SK-N-SH (cell line): ENCODE measurements around the gene OPTC. TPM values are rescaled to one million over a fixed set of nuclear protein-coding genes. Genes with fewer than 3 reads are reported as not detected.

ENCODE experiments used
- CTCF ChIA-PET: fragments of 300-600, 350-600 bp; formaldehyde crosslinking; extraction: SDS; loops from one replicate; lab custom pipeline; 2021; lab: Yijun Ruan, JAX
- POLR2A ChIA-PET: fragments of 350-600 bp; sonication (Branson Sonifier 250); formaldehyde crosslinking; extraction: SDS; loops from one replicate; lab custom pipeline; 2020; ENCODE audit warnings: antibody characterized with exemption, inconsistent platforms; lab: Yijun Ruan, JAX
- DNase-seq: peaks from one replicate; pipeline ENCODE4 v3.0.0; 2012
- H2AFZ ChIP-seq: fragments of 200-600 bp; sonication (generic); 2 replicates; pipeline ENCODE4 v1.8.1; 2016; ENCODE audit warnings: antibody characterized with exemption, mild to moderate bottlenecking, low read depth
- H3F3A ChIP-seq: fragments of 200-600 bp; sonication (generic); replicated peaks from 2 replicates; pipeline ENCODE3; 2016; ENCODE audit warnings: antibody characterized with exemption, mild to moderate bottlenecking; ENCODE audit not compliant: insufficient read depth
- H3K27ac ChIP-seq, 2 experiments: fragments of 200-500 bp in 1 of 2; fragments of 200-600 bp in 1 of 2; sonication (Bioruptor generic) in 1 of 2; sonication (generic), shearing (Covaris generic) in 1 of 2; 2 replicates each; pipeline versions ENCODE4 v1.5.1 to v1.6.1; 2014 to 2016; ENCODE audit warnings: low read depth in 2 of 2, inconsistent platforms in 1 of 2, low read length in 1 of 2, mild to moderate bottlenecking in 1 of 2, mixed read lengths in 1 of 2
- H3K27me3 ChIP-seq: fragments of 200-600 bp; sonication (generic), shearing (Covaris generic); 2 replicates; pipeline ENCODE4 v1.6.1; 2016; ENCODE audit warnings: mixed run types; ENCODE audit not compliant: insufficient read depth
- H3K36me3 ChIP-seq, 2 experiments: fragments of 200-500 bp in 1 of 2; fragments of 200-600 bp in 1 of 2; sonication (Bioruptor generic) in 1 of 2; sonication (generic) in 1 of 2; replicated peaks in 1 of 2; 2 replicates each; pipeline versions ENCODE3 to v1.5.1; 2014 to 2016; ENCODE audit warnings: low read length in 1 of 2, mild to moderate bottlenecking in 1 of 2; ENCODE audit not compliant: insufficient read depth in 2 of 2, control insufficient read depth in 1 of 2
- H3K4me1 ChIP-seq, 2 experiments: fragments of 200-500 bp in 1 of 2; fragments of 200-600 bp in 1 of 2; sonication (Bioruptor generic) in 1 of 2; sonication (generic), shearing (Covaris generic) in 1 of 2; 2 replicates each; pipeline versions ENCODE4 v1.5.1 to v1.6.1; 2014 to 2016; ENCODE audit warnings: low read depth in 1 of 2, low read length in 1 of 2, mixed run types in 1 of 2; ENCODE audit not compliant: insufficient read depth in 2 of 2, control insufficient read depth in 1 of 2
- H3K4me2 ChIP-seq: fragments of 200-600 bp; sonication (generic), shearing (Covaris generic); 2 replicates; pipeline ENCODE4 v1.6.1; 2017; ENCODE audit warnings: mixed run types
- H3K4me3 ChIP-seq, 2 experiments: fragments of 200-500 bp in 1 of 2; fragments of 200-600 bp in 1 of 2; sonication (Bioruptor generic) in 1 of 2; sonication (generic), shearing (Covaris generic) in 1 of 2; 2 replicates each; pipeline versions ENCODE4 v1.5.1 to v1.8.1; 2014 to 2016; ENCODE audit warnings: low read depth in 2 of 2, inconsistent platforms in 1 of 2, low read length in 1 of 2, mild to moderate bottlenecking in 1 of 2, mixed read lengths in 1 of 2, moderate library complexity in 1 of 2
- H3K79me2 ChIP-seq: fragments of 200-600 bp; sonication (generic); 2 replicates; pipeline ENCODE4 v1.8.1; 2017; ENCODE audit warnings: mild to moderate bottlenecking; ENCODE audit not compliant: insufficient read depth
- H3K9ac ChIP-seq: fragments of 200-600 bp; sonication (generic); 2 replicates; pipeline ENCODE4 v1.6.1; 2017; ENCODE audit warnings: mixed run types
- H3K9me2 ChIP-seq: fragments of 200-600 bp; sonication (generic); 2 replicates; pipeline ENCODE4 v1.6.1; 2017; ENCODE audit warnings: mixed run types
- H3K9me3 ChIP-seq: fragments of 200-600 bp; sonication (generic); 2 replicates; pipeline ENCODE4 v1.6.1; 2017; ENCODE audit warnings: mixed run types, mild to moderate bottlenecking, moderate library complexity
- H4K20me1 ChIP-seq: fragments of 200-600 bp; sonication (generic); 2 replicates; pipeline ENCODE4 v1.6.1; 2017; ENCODE audit warnings: mild to moderate bottlenecking, mixed run types; ENCODE audit not compliant: insufficient read depth
- CTCF ChIP-seq: fragments of 200-600 bp; sonication (generic); IDR thresholded peaks from 2 replicates; pipeline ENCODE4 v1.6.1; 2017; ENCODE audit warnings: antibody characterized with exemption, mild to moderate bottlenecking, moderate library complexity
- EZH2phosphoT487 ChIP-seq: fragments of 200-600 bp; sonication (generic); IDR thresholded peaks from 2 replicates; pipeline ENCODE4 v1.6.1; 2017; ENCODE audit warnings: low read depth, mixed run types, mild to moderate bottlenecking, antibody characterized with exemption, moderate library complexity, borderline replicate concordance
- FOSL2 ChIP-seq: IDR thresholded peaks from 2 replicates; pipeline ENCODE4 v1.4.0; 2012; ENCODE audit warnings: low read depth, mild to moderate bottlenecking, moderate library complexity, borderline replicate concordance
- FOXM1 ChIP-seq: IDR thresholded peaks from 2 replicates; pipeline ENCODE4 v1.4.0; 2012; ENCODE audit warnings: low read depth, mild to moderate bottlenecking
- GATA2 ChIP-seq: sonication (generic); formaldehyde crosslinking; IDR thresholded peaks from 2 replicates; pipeline ENCODE4 v1.5.0; 2020; ENCODE audit warnings: mild to moderate bottlenecking, missing genetic modification reagents
- MEF2A ChIP-seq: IDR thresholded peaks from 2 replicates; pipeline ENCODE4 v1.4.0; 2012; ENCODE audit warnings: low read depth, borderline replicate concordance
- NFIC ChIP-seq: IDR thresholded peaks from 2 replicates; pipeline ENCODE4 v1.4.0; 2012; ENCODE audit warnings: borderline replicate concordance
- PBX3 ChIP-seq: IDR thresholded peaks from 2 replicates; pipeline ENCODE4; 2012
- POLR2AphosphoS5 ChIP-seq: IDR thresholded peaks from 2 replicates; pipeline ENCODE4 v1.6.1; 2012; ENCODE audit warnings: low read depth, low read length
- RAD21 ChIP-seq: IDR thresholded peaks from 2 replicates; pipeline ENCODE4 v1.6.1; 2012; ENCODE audit warnings: mild to moderate bottlenecking, low read length
- RCOR1 ChIP-seq: fragments of 150-350 bp; IDR thresholded peaks from 2 replicates; pipeline ENCODE4 v1.6.1; 2017; ENCODE audit warnings: antibody characterized with exemption, low read length
- RFX5 ChIP-seq: IDR thresholded peaks from 2 replicates; pipeline ENCODE4 v1.6.1; 2012; ENCODE audit warnings: mild to moderate bottlenecking, improper control_type of control experiment, low read length
- TEAD4 ChIP-seq: IDR thresholded peaks from 2 replicates; pipeline ENCODE4 v1.4.0; 2012; ENCODE audit warnings: mild to moderate bottlenecking, borderline replicate concordance; ENCODE audit not compliant: insufficient read depth
- YY1 ChIP-seq: IDR thresholded peaks from 2 replicates; pipeline ENCODE4 v1.4.0; 2012; ENCODE audit warnings: low read depth, mild to moderate bottlenecking
- WGBS: methylation state at CpG from one replicate; pipeline ENCODE4 v1.1.6; 2017; ENCODE audit warnings: low lambda C conversion rate; 5-methylcytosine and 5-hydroxymethylcytosine counted together
- polyA plus RNA-seq, 3 experiments: library from polyadenylated mRNA; depleted of rRNA; stranded (reverse); fragments of >200 nt; gene quantifications; 2 replicates each; pipeline ENCODE4 v1.2.3, GENCODE V29; 2012
- TF ChIP-seq, protein P1 (sequence below): fragments of 150-350 bp; IDR thresholded peaks from 2 replicates; pipeline ENCODE4 v1.6.1; 2016; ENCODE audit warnings: mild to moderate bottlenecking, low read depth, low read length

Gene OPTC
- polyA plus RNA-seq, 1 of the 3 experiments (the other 2 are of a cell fraction) = not detected

DNA sequence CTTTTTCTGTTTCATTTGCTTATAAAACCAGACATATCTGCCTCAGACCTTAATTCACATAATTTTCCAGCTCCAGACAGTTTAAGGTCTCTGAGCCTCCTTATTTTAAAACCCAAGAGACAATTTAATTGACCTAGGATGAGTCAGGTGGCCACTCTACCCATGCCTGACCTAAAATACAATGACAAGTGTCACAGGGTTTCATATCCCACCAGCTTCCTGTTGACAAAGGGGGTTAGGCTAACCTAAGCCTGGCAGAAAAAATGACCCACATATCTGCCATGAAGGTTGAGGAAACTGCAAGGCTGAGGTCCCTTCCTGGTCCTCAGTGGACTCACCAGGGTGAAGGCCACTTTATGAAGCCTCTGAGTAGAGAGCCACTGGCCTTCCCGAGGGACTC, 52.3 kb downstream of the OPTC start:
- Histone ChIP-seq H3K79me2 (no peaks in the 10 kb centered on the region), H3F3A (peaks cover 6% of the 10 kb centered on the region), H3K4me1 (peaks cover 0 to 28% of the 10 kb centered on the region in 2 experiments; a peak in 2 of 4 replicates), H3K9ac (no peak overlapping the region), H3K4me3 (no peak overlapping the region), H2AFZ (no peak overlapping the region), H3K27me3 (no peaks in the 10 kb centered on the region), H4K20me1 (no peaks in the 10 kb centered on the region), H3K27ac (no peak overlapping the region), H3K9me2 (no peaks in the 10 kb centered on the region), H3K36me3 (no peaks in the 10 kb centered on the region), H3K4me2 (no peak overlapping the region), H3K9me3 (no peaks in the 10 kb centered on the region)
- WGBS = no CpG with 5 or more reads among the region's 1 CpG
- no peak for TF ChIP-seq YY1
- no peak for TF ChIP-seq PBX3
- TF ChIP-seq RAD21 = no peak
- no peak for TF ChIP-seq RFX5
- TF ChIP-seq FOXM1 = no peak
- no peak for TF ChIP-seq FOSL2
- TF ChIP-seq NFIC = no peak
- TF ChIP-seq TEAD4 = no peak
- no peak for TF ChIP-seq CTCF
- no peak for TF ChIP-seq GATA2 (CRISPR knock-in tag)
- TF ChIP-seq MEF2A = no peak
- no peak for TF ChIP-seq EZH2phosphoT487
- TF ChIP-seq RCOR1 = no peak
- TF ChIP-seq POLR2AphosphoS5 = no peak
- ChIA-PET POLR2A (no interaction called here), CTCF (interaction anchor here (0.7 to 1.0 kb wide), 2 partner anchors 9 to 10 kb away, joined by 3 read pairs; no protein-coding TSS in a partner anchor)
- no peak for DNase-seq

GRCh38 chr1:203547147-203547546, 53.2 kb downstream of the OPTC start:
- POLR2A ChIA-PET = no interaction called here
- Histone ChIP-seq H3K27me3 (no peaks in the 10 kb centered on the region), H3K36me3 (no peaks in the 10 kb centered on the region), H3K9me3 (no peaks in the 10 kb centered on the region), H2AFZ (no peak overlapping the region), H3K4me1 (peaks cover 0 to 28% of the 10 kb centered on the region in 2 experiments; a peak in 2 of 4 replicates), H3K4me3 (no peak overlapping the region), H3F3A (no peaks in the 10 kb centered on the region), H3K9ac (no peak overlapping the region), H4K20me1 (no peaks in the 10 kb centered on the region), H3K9me2 (no peaks in the 10 kb centered on the region), H3K27ac (no peak overlapping the region), H3K4me2 (no peak overlapping the region), H3K79me2 (no peaks in the 10 kb centered on the region)
- WGBS = 67% methylated on average over 4 of the region's 4 CpGs
- no peak for DNase-seq
- TF ChIP-seq, protein P1, sequence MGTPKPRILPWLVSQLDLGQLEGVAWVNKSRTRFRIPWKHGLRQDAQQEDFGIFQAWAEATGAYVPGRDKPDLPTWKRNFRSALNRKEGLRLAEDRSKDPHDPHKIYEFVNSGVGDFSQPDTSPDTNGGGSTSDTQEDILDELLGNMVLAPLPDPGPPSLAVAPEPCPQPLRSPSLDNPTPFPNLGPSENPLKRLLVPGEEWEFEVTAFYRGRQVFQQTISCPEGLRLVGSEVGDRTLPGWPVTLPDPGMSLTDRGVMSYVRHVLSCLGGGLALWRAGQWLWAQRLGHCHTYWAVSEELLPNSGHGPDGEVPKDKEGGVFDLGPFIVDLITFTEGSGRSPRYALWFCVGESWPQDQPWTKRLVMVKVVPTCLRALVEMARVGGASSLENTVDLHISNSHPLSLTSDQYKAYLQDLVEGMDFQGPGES = no peak
- peak; percentile 50; the same call in 1 of the 2 replicates for TF ChIP-seq PBX3
- no peak for TF ChIP-seq MEF2A
- TF ChIP-seq RAD21 = no peak
- no peak for TF ChIP-seq RCOR1
- CTCF ChIA-PET = no interaction called here
